GM21381 (cell line): Measurements from ENCODE around the gene ARHGAP8.
"Not testable (repeated sequence)": the region's sequence is repeated elsewhere in the genome, so short reads cannot be mapped to it uniquely, and the experiment has no call there.

Experiments used
- ATAC-seq: cut with Tn5 transposase; IDR thresholded peaks from one replicate; pipeline ENCODE4 v1.9.1; 2021; ENCODE audit warnings: mild to moderate bottlenecking, moderate library complexity; ENCODE audit not compliant: unreplicated experiment

ARHGAP8 gene

GRCh38 chr22:44799946-44800634 is 47.7 kb downstream of the ARHGAP8 start:
- not testable (repeated sequence) for ATAC-seq

GRCh38 chr22:44801476-44801875 is 49.1 kb downstream of the ARHGAP8 start:
- no peak for ATAC-seq

GRCh38 chr22:44802071-44802700 is 49.8 kb downstream of the ARHGAP8 start:
- ATAC-seq, result no peak

GRCh38 chr22:44802956-44803355 is 50.6 kb downstream of the ARHGAP8 start:
- no peak for ATAC-seq

- ATAC-seq, result no peak
Observed at GRCh38 chr22:44804327-44804726, 52.0 kb downstream of the ARHGAP8 start.

GRCh38 chr22:44805711-44806110 is 53.3 kb downstream of the ARHGAP8 start:
- ATAC-seq, result no peak

- ATAC-seq, result no peak
Observed at GRCh38 chr22:44807232-44807631, 54.9 kb downstream of the ARHGAP8 start.

- no peak for ATAC-seq
Observed at GRCh38 chr22:44807915-44808690, 55.7 kb downstream of the ARHGAP8 start.

GRCh38 chr22:44809456-44809855 is 57.1 kb downstream of the ARHGAP8 start:
- ATAC-seq, result no peak

- no peak for ATAC-seq
Observed at GRCh38 chr22:44811141-44811540, 58.8 kb downstream of the ARHGAP8 start.

- ATAC-seq, result no peak
Observed at GRCh38 chr22:44813416-44813815, 61.0 kb downstream of the ARHGAP8 start.

GRCh38 chr22:44814266-44815098 is 62.1 kb downstream of the ARHGAP8 start:
- ATAC-seq, result no peak

GRCh38 chr22:44815099-44816070 is 63.0 kb downstream of the ARHGAP8 start:
- ATAC-seq, result no peak

GRCh38 chr22:44816141-44816540 is 63.8 kb downstream of the ARHGAP8 start:
- ATAC-seq, result no peak

- ATAC-seq, result no peak
Observed at GRCh38 chr22:44818727-44819126, 66.4 kb downstream of the ARHGAP8 start.

- no peak for ATAC-seq
Observed at GRCh38 chr22:44819966-44820631, 67.7 kb downstream of the ARHGAP8 start.

- no peak for ATAC-seq
Observed at GRCh38 chr22:44821741-44822475, 69.5 kb downstream of the ARHGAP8 start.

GRCh38 chr22:44822534-44822933 is 70.2 kb downstream of the ARHGAP8 start:
- ATAC-seq, result no peak

GRCh38 chr22:44823396-44823795 is 71.0 kb downstream of the ARHGAP8 start:
- ATAC-seq, result no peak
